HepG2 (cell line): ENCODE measurements around the gene SERPINA3. TPM values are rescaled to one million over a fixed set of nuclear protein-coding genes. Genes with fewer than 3 reads are reported as not detected.

Experiments used
- ATAC-seq: fragments of 200-7000 bp; cut with Tn5 transposase; 3 replicates; pipeline ENCODE4 v1.9.1; 2020; ENCODE audit warnings: mild to moderate bottlenecking, moderate library complexity
- BruUV-seq: library from RNA; stranded (reverse); fragments of 400-500 nt; replicated peaks from 2 replicates; lab custom pipeline; 2021; lab: Mats Ljungman, UMichigan
- CTCF ChIA-PET: fragments of 300-600 bp; formaldehyde crosslinking; extraction: SDS; loops from one replicate; lab custom pipeline; 2021; ENCODE audit warnings: low total read pairs, inconsistent platforms, low intra/inter-chr PET ratio; lab: Yijun Ruan, JAX
- POLR2A ChIA-PET: fragments of 350-600 bp; sonication (Branson Sonifier 250); formaldehyde crosslinking; loops from one replicate; lab custom pipeline; 2020; ENCODE audit warnings: antibody characterized with exemption, inconsistent platforms; lab: Yijun Ruan, JAX
- DNase-seq: peaks from one replicate; pipeline ENCODE4 v3.0.0-alpha.2; 2015; ENCODE audit warnings: low spot score
- FAIRE-seq: peaks from 3 replicates; lab custom pipeline; 2011; peaks lifted over from hg19 to GRCh38; lab: Jason Lieb, UNC
- H2AFZ ChIP-seq: one replicate; pipeline ENCODE4 v1.6.1; 2011; ENCODE audit warnings: low read length, inconsistent platforms
- H3K27ac ChIP-seq: fragments of 300-600 bp; 3 replicates; pipeline ENCODE4 v1.8.0; 2011; ENCODE audit warnings: mixed run types, mild to moderate bottlenecking, mixed read lengths, low read length, inconsistent platforms; ENCODE audit not compliant: insufficient read depth; ENCODE audit errors: extremely low read length
- H3K27me3 ChIP-seq, 2 experiments: fragments of 200-600 bp in 1 of 2; 2 replicates in 1 of 2; 3 replicates in 1 of 2; pipeline versions ENCODE4 v1.6.0 to v1.8.0; 2011; ENCODE audit warnings: low read length in 2 of 2, mild to moderate bottlenecking in 2 of 2, moderate library complexity in 2 of 2, inconsistent platforms in 1 of 2; ENCODE audit not compliant: insufficient read depth in 2 of 2, control insufficient read depth in 1 of 2
- H3K36me3 ChIP-seq, 2 experiments: fragments of 200-600 bp in 1 of 2; replicated peaks in 1 of 2; 2 replicates in 1 of 2; 3 replicates in 1 of 2; pipeline versions ENCODE4 v1.5.1 to v1.8.0; 2011; ENCODE audit warnings: low read length in 2 of 2, inconsistent platforms in 1 of 2; ENCODE audit not compliant: insufficient read depth in 2 of 2, control insufficient read depth in 1 of 2
- H3K4me1 ChIP-seq: 2 replicates; pipeline ENCODE4 v1.5.1; 2012; ENCODE audit warnings: low read length, inconsistent platforms; ENCODE audit not compliant: insufficient read depth
- H3K4me2 ChIP-seq: 2 replicates; pipeline ENCODE4 v1.6.0; 2011; ENCODE audit warnings: low read depth, low read length, inconsistent platforms
- H3K4me3 ChIP-seq, 3 experiments: fragments of 200-600 bp in 1 of 3; sonication (generic), shearing (Covaris generic) in 1 of 3; replicated peaks in 1 of 3; 2 replicates each; pipeline ENCODE4 v1.5.1; 2011 to 2016; ENCODE audit warnings: low read length in 3 of 3, inconsistent platforms in 2 of 3, low read depth in 2 of 3, mild to moderate bottlenecking in 2 of 3, control low read depth in 1 of 3, mixed read lengths in 1 of 3; ENCODE audit not compliant: insufficient read depth in 1 of 3
- H3K79me2 ChIP-seq: one replicate; pipeline ENCODE4 v1.6.1; 2011; ENCODE audit warnings: low read length, inconsistent platforms; ENCODE audit not compliant: insufficient read depth
- H3K9ac ChIP-seq: 2 replicates; pipeline ENCODE4 v1.6.0; 2011; ENCODE audit warnings: mild to moderate bottlenecking, low read depth, low read length, inconsistent platforms; ENCODE audit not compliant: insufficient read depth
- H3K9me3 ChIP-seq: 2 replicates; pipeline ENCODE4 v1.5.1; 2012; ENCODE audit warnings: mild to moderate bottlenecking, low read length
- H4K20me1 ChIP-seq: 2 replicates; pipeline ENCODE4 v1.6.0; 2011; ENCODE audit warnings: inconsistent platforms, mild to moderate bottlenecking, low read length, moderate library complexity; ENCODE audit not compliant: insufficient read depth
- BRCA1 ChIP-seq: sonication (generic); formaldehyde crosslinking; IDR thresholded peaks from 2 replicates; pipeline ENCODE4 v1.4.0; 2020; ENCODE audit warnings: missing genetic modification reagents
- CHD2 ChIP-seq: IDR thresholded peaks from 2 replicates; pipeline ENCODE4 v1.6.1; 2011; ENCODE audit warnings: low read depth, low read length, improper control_type of control experiment
- HNF1A ChIP-seq, 2 experiments: sonication (generic) in 1 of 2; formaldehyde crosslinking in 1 of 2; IDR thresholded peaks; 2 replicates each; pipeline versions ENCODE4 v1.4.0 to v1.6.1; 2016 to 2020; ENCODE audit warnings: borderline replicate concordance in 1 of 2, low read depth in 1 of 2, mild to moderate bottlenecking in 1 of 2, missing genetic modification reagents in 1 of 2
- KDM5B ChIP-seq: sonication (generic); formaldehyde crosslinking; IDR thresholded peaks from 2 replicates; pipeline ENCODE4 v1.4.0; 2020; ENCODE audit warnings: missing genetic modification reagents, mild to moderate bottlenecking, borderline replicate concordance
- SP4 ChIP-seq: sonication (generic); formaldehyde crosslinking; IDR thresholded peaks from 2 replicates; pipeline ENCODE4 v1.8.1; 2023; ENCODE audit warnings: mild to moderate bottlenecking, missing genetic modification reagents
- TEF ChIP-seq: sonication (generic); formaldehyde crosslinking; IDR thresholded peaks from 2 replicates; pipeline ENCODE4 v1.5.0; 2020; ENCODE audit warnings: missing genetic modification reagents
- ZBTB46 ChIP-seq: sonication (generic); formaldehyde crosslinking; IDR thresholded peaks from 2 replicates; pipeline ENCODE4 v1.4.0; 2020; ENCODE audit warnings: mild to moderate bottlenecking, missing genetic modification reagents, borderline replicate concordance
- ZFP36L2 ChIP-seq: sonication (generic); formaldehyde crosslinking; IDR thresholded peaks from 2 replicates; pipeline ENCODE4 v1.4.0; 2020; ENCODE audit warnings: missing genetic modification reagents
- ZNF224 ChIP-seq: sonication (generic); formaldehyde crosslinking; IDR thresholded peaks from 2 replicates; pipeline ENCODE4 v1.5.0; 2020; ENCODE audit warnings: mild to moderate bottlenecking, missing genetic modification reagents
- ZNF33A ChIP-seq: sonication (generic); formaldehyde crosslinking; IDR thresholded peaks from 2 replicates; pipeline ENCODE4 v1.5.1; 2020; ENCODE audit warnings: missing genetic modification reagents, mild to moderate bottlenecking, moderate library complexity, borderline replicate concordance
- ZNF547 ChIP-seq: sonication (generic); formaldehyde crosslinking; IDR thresholded peaks from 2 replicates; pipeline ENCODE4 v1.5.1; 2020; ENCODE audit warnings: mild to moderate bottlenecking, missing genetic modification reagents
- ZNF713 ChIP-seq: sonication (generic); formaldehyde crosslinking; IDR thresholded peaks from 2 replicates; pipeline ENCODE4 v1.4.0; 2020; ENCODE audit warnings: mild to moderate bottlenecking, missing genetic modification reagents
- ZNF782 ChIP-seq: sonication (generic); formaldehyde crosslinking; IDR thresholded peaks from 2 replicates; pipeline ENCODE4 v1.4.0; 2020; ENCODE audit warnings: missing genetic modification reagents, mild to moderate bottlenecking, borderline replicate concordance
- ZSCAN29 ChIP-seq: sonication (generic); formaldehyde crosslinking; conservative IDR thresholded peaks from 2 replicates; pipeline ENCODE4 v1.4.0; 2020; ENCODE audit warnings: mild to moderate bottlenecking, missing genetic modification reagents
- WGBS: methylation state at CpG from one replicate; pipeline ENCODE4 v1.1.6; 2017; ENCODE audit warnings: low lambda C conversion rate; 5-methylcytosine and 5-hydroxymethylcytosine counted together
- in situ Hi-C: cut with HindIII; loops from 2 replicates; pipeline ENCODE4 v1.10.0; 2017; ENCODE audit warnings: low pct_unique_long_range_greater_than_20kb; ENCODE audit not compliant: extremely low pct_ligation_motif_present
- intact Hi-C: fragments of 100-400 bp; cut with micrococcal nuclease; formaldehyde crosslinking; loops from one replicate; pipeline ENCODE4 v1.10.0; 2022; ENCODE audit not compliant: unreplicated experiment
- polyA plus RNA-seq, 8 experiments: library from polyadenylated mRNA; depleted of rRNA in 3 of 8; stranded (reverse) in 7 of 8; unstranded in 1 of 8; fragments of >200 nt; fragmentation: Illumina TruSeq in 4 of 8; extraction: Trizol in 4 of 8; gene quantifications; 2 replicates each; pipeline versions ENCODE4 v1.2.1 to v1.2.3, GENCODE V29; 2011 to 2016; ENCODE audit warnings: low read depth in 4 of 8, missing spikeins in 1 of 8, mixed read lengths in 1 of 8; ENCODE audit not compliant: insufficient read depth in 1 of 8
- total RNA-seq, 5 experiments: library from RNA; depleted of rRNA; stranded (reverse); fragments of >200 nt; fragmentation: Illumina TruSeq; extraction: Trizol; gene quantifications; 2 replicates each; pipeline ENCODE4 v1.2.3, GENCODE V29; 2016; ENCODE audit warnings: low read depth in 1 of 5

SERPINA3 gene
- total and polyA plus RNA-seq, 2 of the 13 experiments (the other 11 are each of a cell fraction or from before 2014, with no cell fraction given) = 825 to 2,200 TPM

GRCh38 chr14:94638961-94639817 lies 27.0 kb downstream of the SERPINA3 start:
- no TSS peak for BruUV-seq
- H3K36me3 ChIP-seq = no peaks in the 10 kb centered on the region
- ATAC-seq = peak; percentile 76
- no peak overlapping the region for H3K9ac ChIP-seq
- H3K4me1 ChIP-seq = peaks cover 67% of the 10 kb centered on the region
- intact Hi-C loops = no loop called here
- POLR2A ChIA-PET = interaction anchor here (0.8 to 3.6 kb wide), 13 partner anchors 14 to 58 kb away, joined by 3 to 22 read pairs (median 5); partner anchors contain the start of genes SERPINA3 and SERPINA5
- H3K27ac ChIP-seq = no peak overlapping the region
- CTCF ChIA-PET = no interaction called here
- FAIRE-seq = peak; percentile 55
- H3K4me3 ChIP-seq = 0 out of 6 replicates have a peak overlapping the region, but pooled peaks of 1 of the 3 experiments have one; percentile 3
- H3K9me3 ChIP-seq = no peaks in the 10 kb centered on the region
- H4K20me1 ChIP-seq = no peaks in the 10 kb centered on the region
- WGBS = 39% methylated on average over 10 of the region's 11 CpGs
- H3K79me2 ChIP-seq = no peaks in the 10 kb centered on the region
- H3K4me2 ChIP-seq = peak overlapping the region; percentile 40
- peak; percentile 48 for DNase-seq
- in situ Hi-C loops = no loop called here
- H2AFZ ChIP-seq = no peak overlapping the region
- H3K27me3 ChIP-seq = peaks cover 0 to 1% of the 10 kb centered on the region in 2 experiments; a peak in 1 of 5 replicates
- TF ChIP-seq ZNF713 (no peak), ZNF33A (CRISPR knock-in tag) (no peak), HNF1A (IDR thresholded peaks at IDR 0.05; ENCODE audit: low read depth) (no peak), HNF1A (CRISPR knock-in tag; IDR thresholded peaks at IDR 0.05; ENCODE audit: borderline replicate concordance) (no peak), BRCA1 (CRISPR knock-in tag) (no peak), TEF (no peak), ZNF224 (CRISPR knock-in tag) (no peak), ZFP36L2 (CRISPR knock-in tag) (no peak), CHD2 (no peak), KDM5B (CRISPR knock-in tag) (no peak), ZSCAN29 (CRISPR knock-in tag) (no peak), SP4 (CRISPR knock-in tag) (no peak), ZNF782 (no peak), ZNF547 (no peak), ZBTB46 (no peak)
